Skeletal muscle tissue (tissue), 4 donors: ENCODE data around the gene CANX. TPM values are rescaled to one million over a fixed set of nuclear protein-coding genes. Genes with fewer than 3 reads are reported as not detected.

Experiments
- H3K27ac ChIP-seq: one replicate; pipeline ENCODE4 v1.7.0; 2013; ENCODE audit warnings: mild to moderate bottlenecking, low read depth, low read length, inconsistent platforms
- H3K27me3 ChIP-seq, 3 donors: one replicate each; pipeline ENCODE4 v1.7.0; 2013; ENCODE audit warnings: low read length in 3 of 3; ENCODE audit not compliant: control insufficient read depth in 3 of 3, insufficient read depth in 3 of 3
- H3K36me3 ChIP-seq, 3 donors: one replicate each; pipeline ENCODE4 v1.7.0; 2013; ENCODE audit warnings: low read length in 3 of 3; ENCODE audit not compliant: control insufficient read depth in 3 of 3, insufficient read depth in 3 of 3
- H3K4me1 ChIP-seq, 3 donors: one replicate each; pipeline ENCODE4 v1.7.0; 2013; ENCODE audit warnings: low read length in 3 of 3, mild to moderate bottlenecking in 3 of 3; ENCODE audit not compliant: control insufficient read depth in 3 of 3, insufficient read depth in 3 of 3
- H3K4me3 ChIP-seq, 3 donors: one replicate each; pipeline ENCODE4 v1.7.0; 2013; ENCODE audit warnings: low read length in 3 of 3
- H3K9ac ChIP-seq, 3 donors: one replicate each; pipeline ENCODE4 v1.7.0; 2013; ENCODE audit warnings: low read length in 3 of 3, mild to moderate bottlenecking in 3 of 3, moderate library complexity in 2 of 3, low read depth in 1 of 3
- H3K9me3 ChIP-seq, 3 donors: one replicate each; pipeline ENCODE4 v1.7.0; 2013; ENCODE audit warnings: low read length in 3 of 3; ENCODE audit not compliant: control insufficient read depth in 3 of 3
- total RNA-seq: library from RNA; depleted of rRNA; stranded (reverse); fragments of >200 nt; gene quantifications from one replicate; pipeline ENCODE4 v1.2.3, GENCODE V29; 2014
- donor health status: Osteomylitis.

CANX gene
- total RNA-seq, 1 donor from 2014 or later, result 259 TPM

- Histone ChIP-seq H3K4me3 (no peak overlapping the region), H3K4me1 (no peaks in the 10 kb centered on the region), H3K9ac (no peak overlapping the region), H3K27ac (no peak overlapping the region), H3K27me3 (no peaks in the 10 kb centered on the region), H3K9me3 (no peaks in the 10 kb centered on the region), H3K36me3 (peaks cover 64 to 81% (median 70%) of the 10 kb centered on the region in 3 donors)
Measured at GRCh38 chr5:179773686-179774040, 74.9 kb downstream of the CANX start.

GRCh38 chr5:179774442-179774841, 75.7 kb downstream of the CANX start:
- Histone ChIP-seq H3K4me3 (no peak overlapping the region), H3K27ac (no peak overlapping the region), H3K9me3 (no peaks in the 10 kb centered on the region), H3K27me3 (no peaks in the 10 kb centered on the region), H3K4me1 (no peaks in the 10 kb centered on the region), H3K9ac (peak overlapping the region in 1 of 3 donors; percentile 8), H3K36me3 (peaks cover 59 to 78% (median 66%) of the 10 kb centered on the region in 3 donors)

GRCh38 chr5:179776411-179776938, 77.7 kb downstream of the CANX start:
- H3K9me3 ChIP-seq, result no peaks in the 10 kb centered on the region
- H3K27ac ChIP-seq, result no peak overlapping the region
- H3K27me3 ChIP-seq, result no peaks in the 10 kb centered on the region
- no peak overlapping the region for H3K9ac ChIP-seq
- no peaks in the 10 kb centered on the region for H3K4me1 ChIP-seq
- no peak overlapping the region for H3K4me3 ChIP-seq
- peaks cover 51 to 71% (median 58%) of the 10 kb centered on the region in 3 donors for H3K36me3 ChIP-seq

GRCh38 chr5:179777456-179777855, 78.7 kb downstream of the CANX start:
- Histone ChIP-seq H3K9me3 (no peaks in the 10 kb centered on the region), H3K36me3 (peaks cover 48 to 63% (median 53%) of the 10 kb centered on the region in 3 donors), H3K9ac (no peak overlapping the region), H3K4me1 (no peaks in the 10 kb centered on the region), H3K27me3 (no peaks in the 10 kb centered on the region), H3K27ac (no peak overlapping the region), H3K4me3 (no peak overlapping the region)

- H3K27me3 ChIP-seq, result no peaks in the 10 kb centered on the region
- no peak overlapping the region for H3K4me3 ChIP-seq
- no peak overlapping the region for H3K9ac ChIP-seq
- no peaks in the 10 kb centered on the region for H3K9me3 ChIP-seq
- H3K36me3 ChIP-seq, result peaks cover 46 to 60% (median 51%) of the 10 kb centered on the region in 3 donors
- H3K4me1 ChIP-seq, result no peaks in the 10 kb centered on the region
- no peak overlapping the region for H3K27ac ChIP-seq
Measured at GRCh38 chr5:179777909-179778308, 79.1 kb downstream of the CANX start.

- Histone ChIP-seq H3K4me3 (no peak overlapping the region), H3K9me3 (no peaks in the 10 kb centered on the region), H3K9ac (no peak overlapping the region), H3K27ac (no peak overlapping the region), H3K27me3 (no peaks in the 10 kb centered on the region), H3K4me1 (no peaks in the 10 kb centered on the region), H3K36me3 (peaks cover 44 to 54% (median 45%) of the 10 kb centered on the region in 3 donors)
Measured at GRCh38 chr5:179778591-179778990, 79.8 kb downstream of the CANX start.

GRCh38 chr5:179779826-179780225, 81.1 kb downstream of the CANX start:
- no peak overlapping the region for H3K27ac ChIP-seq
- no peak overlapping the region for H3K4me3 ChIP-seq
- peaks cover 34 to 42% (median 39%) of the 10 kb centered on the region in 3 donors for H3K36me3 ChIP-seq
- no peak overlapping the region for H3K9ac ChIP-seq
- no peaks in the 10 kb centered on the region for H3K9me3 ChIP-seq
- H3K4me1 ChIP-seq, result no peaks in the 10 kb centered on the region
- no peaks in the 10 kb centered on the region for H3K27me3 ChIP-seq

GRCh38 chr5:179780362-179780761, 81.6 kb downstream of the CANX start:
- H3K9ac ChIP-seq, result no peak overlapping the region
- H3K9me3 ChIP-seq, result no peaks in the 10 kb centered on the region
- no peak overlapping the region for H3K4me3 ChIP-seq
- H3K27ac ChIP-seq, result no peak overlapping the region
- no peaks in the 10 kb centered on the region for H3K27me3 ChIP-seq
- H3K4me1 ChIP-seq, result no peaks in the 10 kb centered on the region
- H3K36me3 ChIP-seq, result peaks cover 30 to 39% (median 39%) of the 10 kb centered on the region in 3 donors

Other genes with a start within 250 kb of the CANX start
- 32.9 TPM for gene RUFY1, start 148.4 kb upstream of the CANX start, total RNA-seq
- gene HNRNPH1, start 75.3 kb upstream of the CANX start, total RNA-seq, result 430 TPM
- gene CBY3, start 17.9 kb upstream of the CANX start, total RNA-seq, result not detected
- gene MAML1, start 33.9 kb downstream of the CANX start, total RNA-seq, result 7.8 TPM
- gene LTC4S, start 95.0 kb downstream of the CANX start, total RNA-seq, result 3.7 TPM
- gene MGAT4B, start 107.9 kb downstream of the CANX start, total RNA-seq, result 32.4 TPM
- 54.8 TPM for gene SQSTM1, start 121.9 kb downstream of the CANX start, total RNA-seq
- 21.4 TPM for gene MRNIP, start 159.8 kb downstream of the CANX start, total RNA-seq
- gene TBC1D9B, start 208.9 kb downstream of the CANX start, total RNA-seq, result 32.9 TPM